Measurements from ENCODE around the gene NF2. TPM values are rescaled to one million over a fixed set of nuclear protein-coding genes. Genes with fewer than 3 reads are reported as not detected.
A peak's percentile ranks its signal among the peaks of the same experiment; 100 is the strongest.

NF2 gene
- total RNA-seq, 2 donors from 2014 or later = 28.5 to 59.9 TPM

DNA sequence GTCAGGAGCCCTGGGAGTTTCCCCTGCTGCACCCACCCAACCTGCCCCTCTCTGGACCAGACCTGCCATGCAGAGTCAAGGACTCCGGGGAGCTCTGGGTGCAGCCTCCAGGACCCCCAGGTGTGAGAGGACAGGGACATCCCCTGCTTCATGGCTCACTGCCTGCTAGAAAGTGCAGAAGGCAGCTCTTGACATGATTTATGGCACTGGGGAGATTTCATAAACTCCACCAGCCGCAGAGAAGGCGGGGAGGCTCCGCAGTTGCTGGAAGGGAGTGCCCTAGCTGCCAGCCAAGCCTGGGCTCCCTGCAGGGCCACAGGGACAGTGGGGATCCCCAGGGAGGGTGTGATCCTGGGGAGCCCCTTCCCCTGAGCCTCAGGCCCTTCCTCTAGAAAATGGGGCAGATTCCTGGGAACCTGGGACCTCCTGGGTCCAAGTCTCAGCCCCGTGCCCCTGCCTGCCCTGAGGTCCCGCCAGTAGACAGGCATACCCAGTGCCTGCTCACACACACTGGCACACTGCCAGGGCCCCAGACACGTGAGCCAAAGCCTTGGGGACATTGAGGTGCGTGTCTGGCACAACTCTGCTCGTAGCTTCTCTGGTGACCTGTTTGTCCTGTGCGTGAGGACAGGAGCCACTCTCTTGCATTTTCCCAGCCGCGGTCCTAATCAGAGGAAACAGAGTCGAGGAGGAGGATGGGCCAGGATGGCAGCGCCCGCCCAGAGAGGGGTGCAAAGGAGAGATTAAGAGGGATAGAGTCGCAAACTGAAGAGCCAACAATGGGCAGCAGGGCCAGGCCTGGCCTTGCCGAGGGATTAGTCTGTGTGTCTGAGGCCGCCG, 130.1 kb downstream of the NF2 start:
- no peaks in the 10 kb centered on the region for H3K36me3 Mint-ChIP-seq (ENCODE audit: low read depth)
- no peaks in the 10 kb centered on the region for H3K9me3 Mint-ChIP-seq

DNA sequence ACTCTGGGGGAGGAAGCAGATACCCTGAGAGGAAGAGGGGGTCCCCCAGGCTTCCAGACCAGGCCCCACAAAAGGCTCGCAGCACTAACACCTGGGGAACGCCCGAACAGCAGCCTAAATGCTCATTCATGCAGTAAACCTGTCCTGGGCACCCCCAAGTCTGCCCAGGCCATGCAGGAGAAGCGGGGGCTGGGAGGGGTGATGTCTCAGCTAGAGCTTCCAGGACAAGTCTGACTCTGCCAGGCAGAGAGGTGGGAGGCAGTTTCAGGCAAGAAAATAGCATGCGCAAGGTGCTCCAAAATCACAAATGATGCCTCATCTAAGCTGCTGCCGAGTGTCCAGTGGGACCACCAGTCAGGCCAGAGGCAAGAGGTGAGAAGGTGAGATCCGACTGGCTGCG, 131.0 kb downstream of the NF2 start:
- Mint-ChIP-seq H3K4me3 (no peak overlapping the region), H3K9me3 (no peaks in the 10 kb centered on the region), H3K4me1 (no peaks in the 10 kb centered on the region), H3K36me3 (ENCODE audit: low read depth) (no peaks in the 10 kb centered on the region), H3K27ac (no peak overlapping the region), H3K27me3 (no peaks in the 10 kb centered on the region)
- no peak for ATAC-seq (replicated peaks)

More for the DNA sequence above, 130.1 kb downstream of the NF2 start:
- Mint-ChIP-seq H3K4me3 (no peak overlapping the region), H3K27me3 (no peaks in the 10 kb centered on the region), H3K4me1 (no peaks in the 10 kb centered on the region), H3K27ac (no peak overlapping the region)
- no peak for ATAC-seq (replicated peaks)

DNA sequence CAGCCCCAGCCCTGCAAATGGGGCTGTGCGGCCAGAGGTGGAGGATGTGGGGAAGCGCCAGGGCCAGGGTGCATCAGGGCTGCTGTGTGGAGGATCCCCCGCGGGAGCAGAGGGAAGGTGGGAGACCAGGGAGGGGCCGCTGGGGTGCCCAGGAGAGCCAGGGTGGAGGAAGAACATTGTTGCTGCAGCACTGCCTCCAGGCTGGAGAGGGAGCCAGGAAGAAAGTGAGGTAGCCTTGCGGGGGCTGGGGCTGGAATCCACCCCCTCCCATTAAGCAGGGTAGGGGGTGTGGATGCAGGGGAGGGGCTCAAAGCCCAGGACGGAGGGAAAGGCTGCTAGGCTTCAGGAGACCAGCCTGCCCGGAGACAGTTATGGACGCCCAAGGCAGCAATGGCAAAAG, 131.4 kb downstream of the NF2 start:
- no peak overlapping the region for H3K27ac Mint-ChIP-seq

DNA sequence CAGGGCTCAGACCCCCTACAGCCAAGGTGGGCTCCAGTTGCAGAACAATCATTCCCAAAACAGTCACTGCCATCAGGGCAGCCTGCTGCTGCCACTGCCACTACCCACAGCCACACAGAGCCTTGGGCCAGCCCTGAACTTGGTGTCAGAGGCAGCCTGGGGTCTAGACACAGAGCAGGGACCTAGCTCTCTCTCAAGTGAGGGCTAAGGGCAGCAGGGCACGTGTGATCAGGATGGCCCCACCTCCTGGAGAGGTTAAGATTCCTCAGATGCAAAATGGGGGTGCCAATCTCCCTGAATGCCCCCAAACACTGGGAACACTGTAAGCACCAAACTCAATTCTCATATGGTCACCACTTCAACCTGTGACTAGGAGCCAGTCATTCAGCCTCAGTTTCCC, 132.0 kb downstream of the NF2 start:
- Mint-ChIP-seq H3K9me3 (no peaks in the 10 kb centered on the region), H3K4me3 (no peak overlapping the region), H3K27me3 (no peaks in the 10 kb centered on the region), H3K27ac (no peak overlapping the region), H3K4me1 (no peaks in the 10 kb centered on the region), H3K36me3 (ENCODE audit: low read depth) (no peaks in the 10 kb centered on the region)
- no peak for ATAC-seq (replicated peaks)

More for the DNA sequence above, 131.4 kb downstream of the NF2 start:
- Mint-ChIP-seq H3K27me3 (no peaks in the 10 kb centered on the region), H3K36me3 (ENCODE audit: low read depth) (no peaks in the 10 kb centered on the region), H3K4me3 (no peak overlapping the region), H3K4me1 (no peaks in the 10 kb centered on the region), H3K9me3 (no peaks in the 10 kb centered on the region)
- no peak for ATAC-seq (replicated peaks)

DNA sequence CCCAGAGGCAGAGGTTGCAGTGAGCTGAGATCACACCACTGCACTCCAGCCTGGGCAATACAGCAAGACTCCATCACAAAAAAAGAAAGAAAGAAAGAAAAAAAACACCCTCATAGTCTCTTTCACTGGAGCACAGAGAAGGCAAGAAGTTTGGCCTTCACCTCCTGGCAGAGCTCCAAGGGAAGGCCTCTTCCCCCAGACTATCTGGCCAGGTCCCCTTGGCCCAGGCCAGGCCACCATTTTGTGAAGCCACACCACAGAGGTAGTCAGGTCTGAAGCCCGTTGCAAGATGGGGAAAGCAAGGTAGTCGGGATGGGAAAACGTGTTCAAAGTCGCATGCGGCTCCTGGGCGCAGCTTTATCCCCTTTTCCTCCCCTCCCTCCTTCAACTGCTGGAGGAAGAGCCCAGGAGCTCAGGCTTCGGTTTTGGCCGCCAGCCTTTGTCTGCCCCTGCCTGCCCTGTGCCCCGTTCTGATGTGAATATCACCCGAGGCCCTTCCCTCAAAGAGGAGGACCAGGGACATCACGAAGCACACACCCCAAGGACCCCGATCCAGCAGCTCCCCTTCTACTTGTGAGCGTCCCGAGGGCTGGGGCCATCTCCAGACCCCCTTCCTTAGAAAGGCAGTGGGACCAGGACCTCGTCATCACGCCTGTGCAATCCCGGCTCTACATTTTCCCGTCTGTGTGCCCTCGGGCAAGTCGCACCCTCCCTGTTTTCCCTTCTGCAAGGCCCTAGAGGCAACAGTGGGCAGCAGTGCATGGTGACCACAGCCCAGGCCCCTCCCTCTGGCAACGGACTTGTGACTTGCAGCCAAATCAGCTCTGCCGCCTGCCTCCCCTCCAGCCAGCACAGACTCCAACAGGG, 134.1 kb downstream of the NF2 start:
- Mint-ChIP-seq H3K36me3 (ENCODE audit: low read depth) (peaks cover 4% of the 10 kb centered on the region), H3K27ac (no peak overlapping the region), H3K9me3 (no peaks in the 10 kb centered on the region), H3K27me3 (no peaks in the 10 kb centered on the region), H3K4me3 (no peak overlapping the region), H3K4me1 (no peaks in the 10 kb centered on the region)
- no peak for ATAC-seq (replicated peaks)

DNA sequence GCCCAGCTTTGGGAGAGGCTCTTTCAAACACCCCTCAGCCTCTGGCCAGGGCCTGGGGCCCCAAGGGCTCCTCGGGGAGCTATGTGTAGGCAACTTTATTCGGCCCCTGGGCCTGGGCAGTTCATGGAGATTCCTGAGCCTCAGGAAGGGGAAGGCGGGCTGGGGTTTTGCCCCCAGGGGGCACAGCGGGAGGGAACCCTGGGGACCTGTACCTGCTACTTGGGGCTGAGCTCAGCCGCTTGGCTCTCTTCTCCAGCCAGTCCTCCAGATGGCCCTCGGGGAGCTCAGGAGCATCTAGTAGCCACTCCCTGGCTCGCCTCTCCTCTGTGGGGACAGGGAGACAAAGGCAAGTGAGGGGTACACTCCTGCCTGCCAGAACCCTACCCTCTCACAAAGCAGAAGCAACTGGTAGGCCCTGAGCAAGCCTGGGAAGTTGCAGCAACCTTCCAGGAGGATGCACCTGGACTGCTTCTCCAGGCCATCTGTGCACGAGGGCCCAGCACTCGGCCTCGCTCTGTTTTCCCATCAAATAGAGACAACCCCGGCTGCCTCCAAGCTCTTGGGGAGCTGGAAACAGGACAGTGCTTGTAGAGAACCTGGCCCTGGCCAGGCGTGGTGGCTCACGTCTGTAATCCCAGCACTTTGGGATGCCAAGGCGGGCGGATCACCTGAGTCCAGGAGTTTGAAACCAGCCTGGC, 134.8 kb downstream of the NF2 start:
- Mint-ChIP-seq H3K27me3 (no peaks in the 10 kb centered on the region), H3K4me3 (no peak overlapping the region), H3K27ac (no peak overlapping the region), H3K9me3 (no peaks in the 10 kb centered on the region), H3K36me3 (ENCODE audit: low read depth) (peaks cover 7% of the 10 kb centered on the region), H3K4me1 (no peaks in the 10 kb centered on the region)
- ATAC-seq (replicated peaks) = no peak

DNA sequence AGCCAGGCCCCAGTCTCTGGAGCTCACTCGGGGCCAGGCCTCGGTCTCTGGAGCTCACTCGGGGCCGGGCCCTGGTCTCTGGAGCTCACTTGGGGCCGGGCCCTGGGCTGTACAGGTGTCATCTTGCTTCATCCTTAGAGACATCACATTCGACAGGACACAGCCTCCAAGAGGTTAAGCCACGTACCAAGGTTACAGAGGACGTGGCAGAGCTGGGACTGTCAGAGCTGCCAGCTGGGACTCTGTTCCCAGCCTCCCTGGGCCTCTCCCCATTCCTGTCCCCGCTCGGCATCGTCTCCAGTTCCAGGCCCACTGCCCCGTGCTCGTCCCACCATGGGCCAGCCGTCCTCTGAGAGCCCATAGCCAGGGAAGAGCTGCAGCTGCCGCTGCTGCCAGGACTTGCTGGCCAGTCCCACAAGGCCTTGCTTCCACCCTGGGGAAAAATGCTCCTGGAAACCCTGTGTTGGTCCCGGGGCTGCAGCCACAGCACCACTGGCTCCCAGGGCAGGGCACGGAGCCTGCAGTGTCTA, 136.0 kb downstream of the NF2 start:
- Mint-ChIP-seq H3K27ac (no peak overlapping the region), H3K9me3 (no peaks in the 10 kb centered on the region), H3K4me3 (no peak overlapping the region), H3K27me3 (no peaks in the 10 kb centered on the region), H3K36me3 (ENCODE audit: low read depth) (peaks cover 10% of the 10 kb centered on the region), H3K4me1 (no peaks in the 10 kb centered on the region)
- no peak for ATAC-seq (replicated peaks)

DNA sequence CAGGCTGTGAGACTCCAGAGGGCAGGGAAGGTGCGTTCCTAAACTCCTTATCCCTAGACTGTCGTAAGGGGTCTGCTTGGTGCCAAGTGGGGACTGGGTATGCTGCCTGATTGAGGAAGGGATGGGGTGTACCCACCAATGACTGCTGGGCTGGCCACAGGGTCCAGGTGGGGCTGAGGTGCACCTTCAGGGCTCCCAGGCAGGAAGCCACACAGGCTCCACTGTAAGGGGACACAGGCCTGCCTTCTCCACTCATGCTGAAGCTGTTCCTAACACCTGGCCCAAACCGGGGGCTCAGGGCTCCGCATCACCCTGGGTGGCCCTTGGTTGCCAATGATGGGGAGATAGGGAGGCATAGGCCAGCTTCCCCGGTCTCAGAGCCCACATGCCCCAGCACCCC, 136.8 kb downstream of the NF2 start:
- H3K4me1 Mint-ChIP-seq = no peaks in the 10 kb centered on the region
- H3K4me3 Mint-ChIP-seq = no peak overlapping the region
- H3K27me3 Mint-ChIP-seq = no peaks in the 10 kb centered on the region
- ATAC-seq (replicated peaks) = no peak
- H3K27ac Mint-ChIP-seq = no peak overlapping the region
- peaks cover 15% of the 10 kb centered on the region for H3K36me3 Mint-ChIP-seq (ENCODE audit: low read depth)
- no peaks in the 10 kb centered on the region for H3K9me3 Mint-ChIP-seq

DNA sequence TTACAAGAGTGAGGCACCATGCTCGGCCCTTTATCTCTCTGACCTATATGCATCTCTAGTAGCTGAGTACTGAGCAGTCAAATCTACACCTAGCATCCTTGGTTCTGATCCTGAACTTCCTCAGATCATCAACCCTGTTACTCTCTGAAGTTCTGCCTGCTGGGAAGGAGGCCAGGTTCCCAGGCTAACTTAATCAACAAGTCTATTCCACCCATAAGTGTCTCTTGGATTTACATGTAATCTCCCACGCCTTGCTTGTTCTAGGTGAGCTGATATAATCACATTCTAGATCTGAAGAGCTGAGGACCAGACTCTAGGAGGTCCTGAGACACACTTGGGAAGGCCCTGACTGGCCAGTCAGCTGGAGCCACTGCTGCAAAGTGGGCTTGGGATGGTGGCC, 138.5 kb downstream of the NF2 start:
- H3K36me3 Mint-ChIP-seq (ENCODE audit: low read depth) = peaks cover 27% of the 10 kb centered on the region
- H3K27ac Mint-ChIP-seq = no peak overlapping the region
- no peaks in the 10 kb centered on the region for H3K27me3 Mint-ChIP-seq
- no peaks in the 10 kb centered on the region for H3K9me3 Mint-ChIP-seq
- ATAC-seq (replicated peaks) = no peak
- H3K4me1 Mint-ChIP-seq = no peaks in the 10 kb centered on the region
- no peak overlapping the region for H3K4me3 Mint-ChIP-seq

DNA sequence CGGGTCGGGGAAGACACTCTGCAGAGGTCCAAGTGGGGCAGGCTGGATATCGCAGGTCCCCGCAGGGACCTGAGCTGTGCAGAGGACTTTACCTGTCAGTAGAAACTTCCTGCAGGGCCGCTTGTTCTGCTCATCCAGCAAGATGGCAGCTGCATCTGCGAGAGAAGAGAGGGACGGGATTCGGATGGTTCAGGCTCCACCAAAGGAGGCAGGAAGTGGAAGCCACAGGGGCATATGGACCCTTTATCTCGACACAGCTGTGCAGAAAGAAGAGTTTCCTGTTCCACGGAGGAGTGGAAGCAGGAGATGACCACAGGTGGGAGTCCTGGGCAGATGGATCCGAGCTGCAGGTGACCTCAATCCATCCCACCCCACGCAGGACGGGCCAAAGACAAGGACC, 138.9 kb downstream of the NF2 start:
- Mint-ChIP-seq H3K4me1 (no peaks in the 10 kb centered on the region), H3K9me3 (no peaks in the 10 kb centered on the region), H3K27me3 (no peaks in the 10 kb centered on the region), H3K36me3 (ENCODE audit: low read depth) (peaks cover 29% of the 10 kb centered on the region), H3K4me3 (no peak overlapping the region), H3K27ac (no peak overlapping the region)
- no peak for ATAC-seq (replicated peaks)

DNA sequence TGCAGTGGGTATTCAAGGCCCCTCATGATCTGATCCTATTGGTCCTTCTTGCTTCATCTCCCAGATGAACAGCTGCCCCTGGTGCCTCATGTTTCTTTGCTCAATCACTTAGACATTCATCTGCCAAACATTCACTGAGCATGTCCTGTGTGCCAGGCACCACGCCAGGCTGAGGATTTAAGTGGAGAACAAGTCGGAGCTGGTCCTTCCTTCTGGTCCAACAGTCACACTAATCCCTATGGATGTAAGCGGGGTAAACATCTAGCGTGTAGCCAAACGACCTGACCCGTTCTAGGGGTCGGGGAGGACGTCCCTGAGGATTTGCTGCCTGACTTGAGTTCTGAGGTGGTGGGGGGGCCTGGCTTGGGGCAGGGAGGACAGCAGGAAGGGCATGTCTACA, 141.5 kb downstream of the NF2 start:
- peaks cover 40% of the 10 kb centered on the region for H3K36me3 Mint-ChIP-seq (ENCODE audit: low read depth)
- H3K4me3 Mint-ChIP-seq = no peak overlapping the region
- no peak for ATAC-seq (replicated peaks)
- H3K4me1 Mint-ChIP-seq = peaks cover 5% of the 10 kb centered on the region
- no peak overlapping the region for H3K27ac Mint-ChIP-seq
- H3K9me3 Mint-ChIP-seq = no peaks in the 10 kb centered on the region
- H3K27me3 Mint-ChIP-seq = no peaks in the 10 kb centered on the region

DNA sequence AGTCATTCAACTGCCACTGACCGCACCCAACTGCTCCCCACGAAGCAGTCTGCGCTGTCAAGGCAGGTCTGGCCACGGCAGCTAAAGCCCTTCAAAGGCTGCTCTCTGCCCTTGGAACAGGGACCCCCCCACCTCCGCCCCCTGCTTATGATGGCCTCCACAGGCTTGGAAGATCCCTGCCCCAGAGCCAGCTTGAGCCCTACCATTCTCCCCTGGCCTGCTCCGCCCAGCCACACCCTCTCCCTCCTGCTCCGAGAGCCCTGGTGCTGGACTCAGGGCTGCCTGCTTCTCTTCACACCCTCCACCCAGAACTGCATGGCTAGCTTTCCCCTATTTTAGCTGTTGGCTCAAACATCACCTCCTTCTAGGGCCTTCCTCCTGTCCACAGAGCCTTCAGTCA, 144.4 kb downstream of the NF2 start:
- H3K36me3 Mint-ChIP-seq (ENCODE audit: low read depth) = peaks cover 35% of the 10 kb centered on the region
- peak overlapping the region; percentile 39 for H3K27ac Mint-ChIP-seq
- no peaks in the 10 kb centered on the region for H3K27me3 Mint-ChIP-seq
- peaks cover 20% of the 10 kb centered on the region for H3K4me1 Mint-ChIP-seq
- ATAC-seq (replicated peaks) = no peak
- no peaks in the 10 kb centered on the region for H3K9me3 Mint-ChIP-seq
- H3K4me3 Mint-ChIP-seq = no peak overlapping the region
